HepG2 (cell line): ENCODE data around the gene NR2C1. TPM values are rescaled to one million over a fixed set of nuclear protein-coding genes. Genes with fewer than 3 reads are reported as not detected.

Source experiments
- ATAC-seq: fragments of 200-7000 bp; cut with Tn5 transposase; 3 replicates; pipeline ENCODE4 v1.9.1; 2020; ENCODE audit warnings: mild to moderate bottlenecking, moderate library complexity
- BruUV-seq: library from RNA; stranded (reverse); fragments of 400-500 nt; replicated peaks from 2 replicates; lab custom pipeline; 2021; lab: Mats Ljungman, UMichigan
- CTCF ChIA-PET: fragments of 300-600 bp; formaldehyde crosslinking; extraction: SDS; loops from one replicate; lab custom pipeline; 2021; ENCODE audit warnings: low total read pairs, inconsistent platforms, low intra/inter-chr PET ratio; lab: Yijun Ruan, JAX
- POLR2A ChIA-PET: fragments of 350-600 bp; sonication (Branson Sonifier 250); formaldehyde crosslinking; loops from one replicate; lab custom pipeline; 2020; ENCODE audit warnings: antibody characterized with exemption, inconsistent platforms; lab: Yijun Ruan, JAX
- DNase-seq: peaks from one replicate; pipeline ENCODE4 v3.0.0-alpha.2; 2015; ENCODE audit warnings: low spot score
- FAIRE-seq: peaks from 3 replicates; lab custom pipeline; 2011; peaks lifted over from hg19 to GRCh38; lab: Jason Lieb, UNC
- H2AFZ ChIP-seq: one replicate; pipeline ENCODE4 v1.6.1; 2011; ENCODE audit warnings: low read length, inconsistent platforms
- H3K27ac ChIP-seq: fragments of 300-600 bp; 3 replicates; pipeline ENCODE4 v1.8.0; 2011; ENCODE audit warnings: mixed run types, mild to moderate bottlenecking, mixed read lengths, low read length, inconsistent platforms; ENCODE audit not compliant: insufficient read depth; ENCODE audit errors: extremely low read length
- H3K27me3 ChIP-seq, 2 experiments: fragments of 200-600 bp in 1 of 2; 2 replicates in 1 of 2; 3 replicates in 1 of 2; pipeline versions ENCODE4 v1.6.0 to v1.8.0; 2011; ENCODE audit warnings: low read length in 2 of 2, mild to moderate bottlenecking in 2 of 2, moderate library complexity in 2 of 2, inconsistent platforms in 1 of 2; ENCODE audit not compliant: insufficient read depth in 2 of 2, control insufficient read depth in 1 of 2
- H3K36me3 ChIP-seq, 2 experiments: fragments of 200-600 bp in 1 of 2; replicated peaks in 1 of 2; 2 replicates in 1 of 2; 3 replicates in 1 of 2; pipeline versions ENCODE4 v1.5.1 to v1.8.0; 2011; ENCODE audit warnings: low read length in 2 of 2, inconsistent platforms in 1 of 2; ENCODE audit not compliant: insufficient read depth in 2 of 2, control insufficient read depth in 1 of 2
- H3K4me1 ChIP-seq: 2 replicates; pipeline ENCODE4 v1.5.1; 2012; ENCODE audit warnings: low read length, inconsistent platforms; ENCODE audit not compliant: insufficient read depth
- H3K4me2 ChIP-seq: 2 replicates; pipeline ENCODE4 v1.6.0; 2011; ENCODE audit warnings: low read depth, low read length, inconsistent platforms
- H3K4me3 ChIP-seq, 3 experiments: fragments of 200-600 bp in 1 of 3; sonication (generic), shearing (Covaris generic) in 1 of 3; replicated peaks in 1 of 3; 2 replicates each; pipeline ENCODE4 v1.5.1; 2011 to 2016; ENCODE audit warnings: low read length in 3 of 3, inconsistent platforms in 2 of 3, low read depth in 2 of 3, mild to moderate bottlenecking in 2 of 3, control low read depth in 1 of 3, mixed read lengths in 1 of 3; ENCODE audit not compliant: insufficient read depth in 1 of 3
- H3K79me2 ChIP-seq: one replicate; pipeline ENCODE4 v1.6.1; 2011; ENCODE audit warnings: low read length, inconsistent platforms; ENCODE audit not compliant: insufficient read depth
- H3K9ac ChIP-seq: 2 replicates; pipeline ENCODE4 v1.6.0; 2011; ENCODE audit warnings: mild to moderate bottlenecking, low read depth, low read length, inconsistent platforms; ENCODE audit not compliant: insufficient read depth
- H3K9me3 ChIP-seq: 2 replicates; pipeline ENCODE4 v1.5.1; 2012; ENCODE audit warnings: mild to moderate bottlenecking, low read length
- H4K20me1 ChIP-seq: 2 replicates; pipeline ENCODE4 v1.6.0; 2011; ENCODE audit warnings: inconsistent platforms, mild to moderate bottlenecking, low read length, moderate library complexity; ENCODE audit not compliant: insufficient read depth
- ELF1 ChIP-seq: sonication (generic); formaldehyde crosslinking; IDR thresholded peaks from 2 replicates; pipeline ENCODE4 v1.4.0; 2020; ENCODE audit warnings: missing genetic modification reagents
- ERF ChIP-seq: IDR thresholded peaks from 2 replicates; pipeline ENCODE4 v1.6.1; 2018; ENCODE audit warnings: missing biosample characterization, missing genetic modification reagents
- ETV6 ChIP-seq: sonication (generic); formaldehyde crosslinking; conservative IDR thresholded peaks from 2 replicates; pipeline ENCODE4 v1.4.0; 2020; ENCODE audit warnings: missing genetic modification reagents
- GLI4 ChIP-seq: sonication (generic); formaldehyde crosslinking; IDR thresholded peaks from 2 replicates; pipeline ENCODE4 v1.5.1; 2020; ENCODE audit warnings: missing genetic modification reagents, mild to moderate bottlenecking, moderate library complexity, borderline replicate concordance
- MIER2 ChIP-seq: IDR thresholded peaks from 2 replicates; pipeline ENCODE4 v1.6.1; 2016; ENCODE audit warnings: missing biosample characterization, missing genetic modification reagents
- SNAI1 ChIP-seq: sonication (generic); formaldehyde crosslinking; IDR thresholded peaks from 2 replicates; pipeline ENCODE4 v1.5.0; 2020; ENCODE audit warnings: mild to moderate bottlenecking, missing genetic modification reagents, borderline replicate concordance
- SRF ChIP-seq: IDR thresholded peaks from 2 replicates; pipeline ENCODE4 v1.6.1; 2011; ENCODE audit warnings: mild to moderate bottlenecking, low read depth, low read length, moderate library complexity
- SYNCRIP ChIP-seq: fragments of 200-400 bp; formaldehyde crosslinking; IDR thresholded peaks from 2 replicates; pipeline ENCODE4 v1.6.1; 2018; ENCODE audit warnings: mild to moderate bottlenecking, low read depth, low read length; ENCODE audit not compliant: insufficient read depth
- TARDBP ChIP-seq: sonication (generic); formaldehyde crosslinking; IDR thresholded peaks from 2 replicates; pipeline ENCODE4 v1.8.0; 2022; ENCODE audit warnings: mild to moderate bottlenecking, missing genetic modification reagents
- TBX2 ChIP-seq: sonication (generic); formaldehyde crosslinking; IDR thresholded peaks from 2 replicates; pipeline ENCODE4 v1.5.0; 2020; ENCODE audit warnings: missing genetic modification reagents, mild to moderate bottlenecking, borderline replicate concordance
- TP53 ChIP-seq: sonication (generic); formaldehyde crosslinking; conservative IDR thresholded peaks from 2 replicates; pipeline ENCODE4 v1.4.0; 2020; ENCODE audit warnings: missing genetic modification reagents
- ZNF558 ChIP-seq: sonication (generic); formaldehyde crosslinking; IDR thresholded peaks from 2 replicates; pipeline ENCODE4 v1.9.0; 2022; ENCODE audit warnings: mild to moderate bottlenecking, missing genetic modification reagents, borderline replicate concordance
- ZNF782 ChIP-seq: sonication (generic); formaldehyde crosslinking; IDR thresholded peaks from 2 replicates; pipeline ENCODE4 v1.4.0; 2020; ENCODE audit warnings: missing genetic modification reagents, mild to moderate bottlenecking, borderline replicate concordance
- ZSCAN30 ChIP-seq: sonication (generic); formaldehyde crosslinking; IDR thresholded peaks from 2 replicates; pipeline ENCODE4 v1.5.0; 2020; ENCODE audit warnings: mild to moderate bottlenecking, missing genetic modification reagents
- WGBS: methylation state at CpG from one replicate; pipeline ENCODE4 v1.1.6; 2017; ENCODE audit warnings: low lambda C conversion rate; 5-methylcytosine and 5-hydroxymethylcytosine counted together
- in situ Hi-C: cut with HindIII; loops from 2 replicates; pipeline ENCODE4 v1.10.0; 2017; ENCODE audit warnings: low pct_unique_long_range_greater_than_20kb; ENCODE audit not compliant: extremely low pct_ligation_motif_present
- intact Hi-C: fragments of 100-400 bp; cut with micrococcal nuclease; formaldehyde crosslinking; loops from one replicate; pipeline ENCODE4 v1.10.0; 2022; ENCODE audit not compliant: unreplicated experiment
- polyA plus RNA-seq, 8 experiments: library from polyadenylated mRNA; depleted of rRNA in 3 of 8; stranded (reverse) in 7 of 8; unstranded in 1 of 8; fragments of >200 nt; fragmentation: Illumina TruSeq in 4 of 8; extraction: Trizol in 4 of 8; gene quantifications; 2 replicates each; pipeline versions ENCODE4 v1.2.1 to v1.2.3, GENCODE V29; 2011 to 2016; ENCODE audit warnings: low read depth in 4 of 8, missing spikeins in 1 of 8, mixed read lengths in 1 of 8; ENCODE audit not compliant: insufficient read depth in 1 of 8
- total RNA-seq, 5 experiments: library from RNA; depleted of rRNA; stranded (reverse); fragments of >200 nt; fragmentation: Illumina TruSeq; extraction: Trizol; gene quantifications; 2 replicates each; pipeline ENCODE4 v1.2.3, GENCODE V29; 2016; ENCODE audit warnings: low read depth in 1 of 5
- TF ChIP-seq, protein P1 (sequence below): sonication (generic); formaldehyde crosslinking; IDR thresholded peaks from 2 replicates; pipeline ENCODE4 v1.8.1; 2023; ENCODE audit warnings: mild to moderate bottlenecking, missing genetic modification reagents, borderline replicate concordance
- TF ChIP-seq, protein P2 (sequence below): sonication (generic); formaldehyde crosslinking; IDR thresholded peaks from 2 replicates; pipeline ENCODE4 v1.4.0; 2020; ENCODE audit warnings: missing genetic modification reagents, mild to moderate bottlenecking, borderline replicate concordance

Gene NR2C1
- total and polyA plus RNA-seq, 2 of the 13 experiments (the other 11 are each of a cell fraction or from before 2014, with no cell fraction given) = 38.0 to 70.8 TPM

GRCh38 chr12:95037906-95038305 lies 35.5 kb downstream of the NR2C1 start:
- in situ Hi-C loops = no loop called here
- Histone ChIP-seq H4K20me1 (no peaks in the 10 kb centered on the region), H3K79me2 (no peaks in the 10 kb centered on the region), H3K9ac (no peak overlapping the region), H2AFZ (no peak overlapping the region), H3K4me2 (no peak overlapping the region), H3K36me3 (peaks cover 5 to 43% of the 10 kb centered on the region in 2 experiments), H3K4me1 (no peaks in the 10 kb centered on the region), H3K9me3 (no peaks in the 10 kb centered on the region), H3K27me3 (no peaks in the 10 kb centered on the region), H3K4me3 (no peak overlapping the region), H3K27ac (no peak overlapping the region)
- ATAC-seq (no peak), DNase-seq (no peak), FAIRE-seq (no peak)
- CTCF ChIA-PET = no interaction called here
- intact Hi-C loops = no loop called here
- POLR2A ChIA-PET = no interaction called here
- no TSS peak for BruUV-seq
- 99% methylated on average over 2 of the region's 2 CpGs for WGBS
- TF ChIP-seq SNAI1 (no peak), ELF1 (CRISPR knock-in tag) (no peak)
- TF ChIP-seq, all 625 proteins: peak for 0

GRCh38 chr12:95034750-95035149 lies 38.7 kb downstream of the NR2C1 start:
- H3K4me2 ChIP-seq = no peak overlapping the region
- H2AFZ ChIP-seq = no peak overlapping the region
- H3K27me3 ChIP-seq = no peaks in the 10 kb centered on the region
- no TSS peak for BruUV-seq
- FAIRE-seq = no peak
- H3K79me2 ChIP-seq = no peaks in the 10 kb centered on the region
- TF ChIP-seq ZNF782 (CRISPR knock-in tag) (no peak), ERF (no peak), TARDBP (no peak), ETV6 (CRISPR knock-in tag) (no peak), ZSCAN30 (CRISPR knock-in tag) (no peak), TP53 (CRISPR knock-in tag) (no peak), TBX2 (no peak), SRF (no peak), MIER2 (CRISPR knock-in tag) (no peak), SYNCRIP (no peak), ZNF558 (CRISPR knock-in tag) (no peak), GLI4 (CRISPR knock-in tag) (no peak)
- TF ChIP-seq, protein P1, sequence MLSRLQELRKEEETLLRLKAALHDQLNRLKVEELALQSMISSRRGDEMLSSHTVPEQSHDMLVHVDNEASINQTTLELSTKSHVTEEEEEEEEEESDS (CRISPR knock-in tag) = no peak
- TF ChIP-seq, protein P2, sequence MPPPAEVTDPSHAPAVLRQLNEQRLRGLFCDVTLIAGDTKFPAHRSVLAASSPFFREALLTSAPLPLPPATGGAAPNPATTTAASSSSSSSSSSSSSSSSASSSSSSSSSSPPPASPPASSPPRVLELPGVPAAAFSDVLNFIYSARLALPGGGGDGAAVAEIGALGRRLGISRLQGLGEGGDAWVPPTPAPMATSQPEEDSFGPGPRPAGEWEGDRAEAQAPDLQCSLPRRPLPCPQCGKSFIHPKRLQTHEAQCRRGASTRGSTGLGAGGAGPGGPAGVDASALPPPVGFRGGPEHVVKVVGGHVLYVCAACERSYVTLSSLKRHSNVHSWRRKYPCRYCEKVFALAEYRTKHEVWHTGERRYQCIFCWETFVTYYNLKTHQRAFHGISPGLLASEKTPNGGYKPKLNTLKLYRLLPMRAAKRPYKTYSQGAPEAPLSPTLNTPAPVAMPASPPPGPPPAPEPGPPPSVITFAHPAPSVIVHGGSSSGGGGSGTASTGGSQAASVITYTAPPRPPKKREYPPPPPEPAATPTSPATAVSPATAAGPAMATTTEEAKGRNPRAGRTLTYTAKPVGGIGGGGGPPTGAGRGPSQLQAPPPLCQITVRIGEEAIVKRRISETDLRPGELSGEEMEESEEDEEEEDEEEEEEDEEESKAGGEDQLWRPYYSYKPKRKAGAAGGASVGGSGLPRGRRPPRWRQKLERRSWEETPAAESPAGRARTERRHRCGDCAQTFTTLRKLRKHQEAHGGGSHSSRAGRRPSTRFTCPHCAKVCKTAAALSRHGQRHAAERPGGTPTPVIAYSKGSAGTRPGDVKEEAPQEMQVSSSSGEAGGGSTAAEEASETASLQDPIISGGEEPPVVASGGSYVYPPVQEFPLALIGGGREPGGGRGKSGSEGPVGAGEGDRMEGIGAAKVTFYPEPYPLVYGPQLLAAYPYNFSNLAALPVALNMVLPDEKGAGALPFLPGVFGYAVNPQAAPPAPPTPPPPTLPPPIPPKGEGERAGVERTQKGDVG = no peak
- H3K4me1 ChIP-seq = no peaks in the 10 kb centered on the region
- H3K9me3 ChIP-seq = no peaks in the 10 kb centered on the region
- H3K36me3 ChIP-seq = peaks cover 5 to 54% of the 10 kb centered on the region in 2 experiments; a peak in 4 of 5 replicates
- no peak for ATAC-seq
- CTCF ChIA-PET = no interaction called here
- H4K20me1 ChIP-seq = no peaks in the 10 kb centered on the region
- no peak overlapping the region for H3K9ac ChIP-seq
- in situ Hi-C loops = no loop called here
- H3K27ac ChIP-seq = no peak overlapping the region
- H3K4me3 ChIP-seq = no peak overlapping the region
- POLR2A ChIA-PET = no interaction called here
- 97% methylated on average over 1 of the region's 1 CpG for WGBS
- intact Hi-C loops = no loop called here
- DNase-seq = no peak
